Astrocyte (in vitro differentiated cells and primary cell): ENCODE results near the gene CTTNBP2NL. TPM values are rescaled to one million over a fixed set of nuclear protein-coding genes. Genes with fewer than 3 reads are reported as not detected.

Source experiments
- DNase-seq: peaks from one replicate; pipeline ENCODE4 v3.0.0-alpha.2; 2010; ENCODE audit warnings: low read depth
- FAIRE-seq: peaks from 2 replicates; lab custom pipeline; 2011; peaks lifted over from hg19 to GRCh38; lab: Jason Lieb, UNC
- H2AFZ ChIP-seq: 2 replicates; pipeline ENCODE4 v1.6.0; 2012; ENCODE audit warnings: low read depth, low read length, inconsistent platforms
- H3K27ac ChIP-seq: 2 replicates; pipeline ENCODE4 v1.5.1; 2011; ENCODE audit warnings: low read depth, low read length, inconsistent platforms
- H3K27me3 ChIP-seq: 2 replicates; pipeline ENCODE4 v1.6.0; 2011; ENCODE audit warnings: low read length, inconsistent platforms; ENCODE audit not compliant: insufficient read depth
- H3K36me3 ChIP-seq: 2 replicates; pipeline ENCODE4 v1.5.1; 2011; ENCODE audit warnings: low read length, inconsistent platforms; ENCODE audit not compliant: insufficient read depth
- H3K4me1 ChIP-seq: 2 replicates; pipeline ENCODE4 v1.5.1; 2011; ENCODE audit warnings: low read length, inconsistent platforms; ENCODE audit not compliant: insufficient read depth
- H3K4me2 ChIP-seq: 2 replicates; pipeline ENCODE4 v1.6.0; 2012; ENCODE audit warnings: low read length, inconsistent platforms
- H3K4me3 ChIP-seq: 2 replicates; pipeline ENCODE4 v1.5.1; 2011; ENCODE audit warnings: low read depth, mild to moderate bottlenecking, low read length, inconsistent platforms; ENCODE audit not compliant: insufficient read depth
- H3K79me2 ChIP-seq: 2 replicates; pipeline ENCODE4 v1.6.0; 2012; ENCODE audit warnings: mild to moderate bottlenecking, low read length, inconsistent platforms; ENCODE audit not compliant: insufficient read depth
- H3K9ac ChIP-seq: 2 replicates; pipeline ENCODE4 v1.6.0; 2012; ENCODE audit warnings: mild to moderate bottlenecking, low read length, inconsistent platforms
- H3K9me3 ChIP-seq: 2 replicates; pipeline ENCODE4 v1.5.1; 2012; ENCODE audit warnings: low read depth, mild to moderate bottlenecking, low read length, inconsistent platforms; ENCODE audit not compliant: insufficient read depth
- H4K20me1 ChIP-seq: 2 replicates; pipeline ENCODE4 v1.6.0; 2012; ENCODE audit warnings: low read length, inconsistent platforms; ENCODE audit not compliant: insufficient read depth
- H3K27ac Mint-ChIP-seq: one replicate; pipeline ENCODE4 v1.8.0; 2021; ENCODE audit warnings: mild to moderate bottlenecking, mixed read lengths; ENCODE audit not compliant: unreplicated experiment
- H3K27me3 Mint-ChIP-seq: one replicate; pipeline ENCODE4 v1.8.0; 2021; ENCODE audit warnings: low read depth, mixed read lengths; ENCODE audit not compliant: unreplicated experiment
- H3K36me3 Mint-ChIP-seq: one replicate; pipeline ENCODE4 v1.8.0; 2021; ENCODE audit warnings: low read depth, mixed read lengths; ENCODE audit not compliant: unreplicated experiment
- H3K4me1 Mint-ChIP-seq: one replicate; pipeline ENCODE4 v1.8.0; 2021; ENCODE audit warnings: low read depth, mixed read lengths; ENCODE audit not compliant: unreplicated experiment
- H3K4me3 Mint-ChIP-seq: one replicate; pipeline ENCODE4 v1.8.0; 2021; ENCODE audit warnings: mild to moderate bottlenecking, moderate library complexity, mixed read lengths; ENCODE audit not compliant: unreplicated experiment
- H3K9me3 Mint-ChIP-seq: one replicate; pipeline ENCODE4 v1.8.0; 2021; ENCODE audit warnings: mild to moderate bottlenecking, mixed read lengths; ENCODE audit not compliant: unreplicated experiment
- CTCF ChIP-seq: IDR thresholded peaks from 2 replicates; pipeline ENCODE4 v1.5.1; 2011; ENCODE audit warnings: low read depth, mild to moderate bottlenecking, inconsistent platforms, low read length, moderate library complexity; ENCODE audit not compliant: insufficient read depth
- EZH2 ChIP-seq: IDR thresholded peaks from 2 replicates; pipeline ENCODE4 v1.6.1; 2012; ENCODE audit warnings: mild to moderate bottlenecking, low read length, inconsistent platforms; ENCODE audit not compliant: insufficient read depth
- total RNA-seq: library from RNA; stranded (reverse); gene quantifications from 2 replicates; pipeline ENCODE4 v1.2.1, GENCODE V29; 2021

The CTTNBP2NL gene
- total RNA-seq, 1 donor from 2014 or later = 91.9 TPM

- no peak for FAIRE-seq
- Mint-ChIP-seq H3K27ac (no peak overlapping the region), H3K4me1 (peaks cover 5% of the 10 kb centered on the region), H3K27me3 (peaks cover 15% of the 10 kb centered on the region), H3K36me3 (no peaks in the 10 kb centered on the region), H3K4me3 (peak overlapping the region; percentile 2), H3K9me3 (no peaks in the 10 kb centered on the region)
- Histone ChIP-seq H3K27me3 (peaks cover 34% of the 10 kb centered on the region), H3K4me3 (no peak overlapping the region), H3K9ac (no peak overlapping the region), H2AFZ (no peak overlapping the region), H3K9me3 (no peaks in the 10 kb centered on the region), H3K4me1 (no peaks in the 10 kb centered on the region), H3K27ac (no peak overlapping the region), H4K20me1 (no peaks in the 10 kb centered on the region), H3K36me3 (no peaks in the 10 kb centered on the region), H3K79me2 (no peaks in the 10 kb centered on the region), H3K4me2 (no peak overlapping the region)
- TF ChIP-seq CTCF = peak; percentile 64
- no peak for TF ChIP-seq EZH2
- DNase-seq = peak; percentile 10
Observed at GRCh38 chr1:112358798-112359408, 37.1 kb upstream of the CTTNBP2NL start.

GRCh38 chr1:112359961-112360767 lies 35.9 kb upstream of the CTTNBP2NL start:
- Histone ChIP-seq H3K4me1 (no peaks in the 10 kb centered on the region), H2AFZ (no peak overlapping the region), H3K4me3 (no peak overlapping the region), H4K20me1 (no peaks in the 10 kb centered on the region), H3K27ac (no peak overlapping the region), H3K4me2 (no peak overlapping the region), H3K36me3 (no peaks in the 10 kb centered on the region), H3K27me3 (peaks cover 41% of the 10 kb centered on the region), H3K9me3 (no peaks in the 10 kb centered on the region), H3K79me2 (no peaks in the 10 kb centered on the region), H3K9ac (no peak overlapping the region)
- FAIRE-seq (peak; percentile 66), DNase-seq (peak; percentile 72)
- Mint-ChIP-seq H3K36me3 (no peaks in the 10 kb centered on the region), H3K27me3 (peaks cover 14% of the 10 kb centered on the region), H3K9me3 (peaks cover 2% of the 10 kb centered on the region), H3K27ac (no peak overlapping the region), H3K4me1 (peaks cover 5% of the 10 kb centered on the region), H3K4me3 (no peak overlapping the region)
- TF ChIP-seq EZH2 (no peak), CTCF (no peak)
